HepG2 (cell line): ENCODE measurements around the gene ZCWPW2. TPM values are rescaled to one million over a fixed set of nuclear protein-coding genes. Genes with fewer than 3 reads are reported as not detected.

ENCODE experiments used
- ATAC-seq: fragments of 200-7000 bp; cut with Tn5 transposase; 3 replicates; pipeline ENCODE4 v1.9.1; 2020; ENCODE audit warnings: mild to moderate bottlenecking, moderate library complexity
- BruUV-seq: library from RNA; stranded (reverse); fragments of 400-500 nt; replicated peaks from 2 replicates; lab custom pipeline; 2021; lab: Mats Ljungman, UMichigan
- CTCF ChIA-PET: fragments of 300-600 bp; formaldehyde crosslinking; extraction: SDS; loops from one replicate; lab custom pipeline; 2021; ENCODE audit warnings: low total read pairs, inconsistent platforms, low intra/inter-chr PET ratio; lab: Yijun Ruan, JAX
- POLR2A ChIA-PET: fragments of 350-600 bp; sonication (Branson Sonifier 250); formaldehyde crosslinking; loops from one replicate; lab custom pipeline; 2020; ENCODE audit warnings: antibody characterized with exemption, inconsistent platforms; lab: Yijun Ruan, JAX
- DNase-seq: peaks from one replicate; pipeline ENCODE4 v3.0.0-alpha.2; 2015; ENCODE audit warnings: low spot score
- FAIRE-seq: peaks from 3 replicates; lab custom pipeline; 2011; peaks lifted over from hg19 to GRCh38; lab: Jason Lieb, UNC
- H2AFZ ChIP-seq: one replicate; pipeline ENCODE4 v1.6.1; 2011; ENCODE audit warnings: low read length, inconsistent platforms
- H3K27ac ChIP-seq: fragments of 300-600 bp; 3 replicates; pipeline ENCODE4 v1.8.0; 2011; ENCODE audit warnings: mixed run types, mild to moderate bottlenecking, mixed read lengths, low read length, inconsistent platforms; ENCODE audit not compliant: insufficient read depth; ENCODE audit errors: extremely low read length
- H3K27me3 ChIP-seq, 2 experiments: fragments of 200-600 bp in 1 of 2; 2 replicates in 1 of 2; 3 replicates in 1 of 2; pipeline versions ENCODE4 v1.6.0 to v1.8.0; 2011; ENCODE audit warnings: low read length in 2 of 2, mild to moderate bottlenecking in 2 of 2, moderate library complexity in 2 of 2, inconsistent platforms in 1 of 2; ENCODE audit not compliant: insufficient read depth in 2 of 2, control insufficient read depth in 1 of 2
- H3K36me3 ChIP-seq, 2 experiments: fragments of 200-600 bp in 1 of 2; replicated peaks in 1 of 2; 2 replicates in 1 of 2; 3 replicates in 1 of 2; pipeline versions ENCODE4 v1.5.1 to v1.8.0; 2011; ENCODE audit warnings: low read length in 2 of 2, inconsistent platforms in 1 of 2; ENCODE audit not compliant: insufficient read depth in 2 of 2, control insufficient read depth in 1 of 2
- H3K4me1 ChIP-seq: 2 replicates; pipeline ENCODE4 v1.5.1; 2012; ENCODE audit warnings: low read length, inconsistent platforms; ENCODE audit not compliant: insufficient read depth
- H3K4me2 ChIP-seq: 2 replicates; pipeline ENCODE4 v1.6.0; 2011; ENCODE audit warnings: low read depth, low read length, inconsistent platforms
- H3K4me3 ChIP-seq, 3 experiments: fragments of 200-600 bp in 1 of 3; sonication (generic), shearing (Covaris generic) in 1 of 3; replicated peaks in 1 of 3; 2 replicates each; pipeline ENCODE4 v1.5.1; 2011 to 2016; ENCODE audit warnings: low read length in 3 of 3, inconsistent platforms in 2 of 3, low read depth in 2 of 3, mild to moderate bottlenecking in 2 of 3, control low read depth in 1 of 3, mixed read lengths in 1 of 3; ENCODE audit not compliant: insufficient read depth in 1 of 3
- H3K79me2 ChIP-seq: one replicate; pipeline ENCODE4 v1.6.1; 2011; ENCODE audit warnings: low read length, inconsistent platforms; ENCODE audit not compliant: insufficient read depth
- H3K9ac ChIP-seq: 2 replicates; pipeline ENCODE4 v1.6.0; 2011; ENCODE audit warnings: mild to moderate bottlenecking, low read depth, low read length, inconsistent platforms; ENCODE audit not compliant: insufficient read depth
- H3K9me3 ChIP-seq: 2 replicates; pipeline ENCODE4 v1.5.1; 2012; ENCODE audit warnings: mild to moderate bottlenecking, low read length
- H4K20me1 ChIP-seq: 2 replicates; pipeline ENCODE4 v1.6.0; 2011; ENCODE audit warnings: inconsistent platforms, mild to moderate bottlenecking, low read length, moderate library complexity; ENCODE audit not compliant: insufficient read depth
- GTF3A ChIP-seq: sonication (generic); formaldehyde crosslinking; conservative IDR thresholded peaks from 2 replicates; pipeline ENCODE4 v1.4.0; 2020; ENCODE audit warnings: mild to moderate bottlenecking, missing genetic modification reagents
- HDAC6 ChIP-seq: fragments of 200-600 bp; sonication (generic); IDR thresholded peaks from 2 replicates; pipeline ENCODE4 v1.7.0; 2017; ENCODE audit warnings: mild to moderate bottlenecking, antibody characterized with exemption, low read length, low read depth
- NBN ChIP-seq: fragments of 450-650 bp; conservative IDR thresholded peaks from 2 replicates; pipeline ENCODE4 v1.6.1; 2017
- SMC3 ChIP-seq: IDR thresholded peaks from 2 replicates; pipeline ENCODE4 v1.6.1; 2011; ENCODE audit warnings: low read length, improper control_type of control experiment
- SPEN ChIP-seq: sonication (generic); formaldehyde crosslinking; IDR thresholded peaks from 2 replicates; pipeline ENCODE4 v1.5.1; 2020; ENCODE audit warnings: low read depth, mild to moderate bottlenecking, missing genetic modification reagents
- TMF1 ChIP-seq: sonication (generic); formaldehyde crosslinking; IDR thresholded peaks from 2 replicates; pipeline ENCODE4 v1.8.1; 2022; ENCODE audit warnings: low read depth, missing genetic modification reagents
- ZNF563 ChIP-seq: sonication (generic); formaldehyde crosslinking; IDR thresholded peaks from 2 replicates; pipeline ENCODE4 v1.8.0; 2022; ENCODE audit warnings: mild to moderate bottlenecking, moderate library complexity, missing genetic modification reagents
- in situ Hi-C: cut with HindIII; loops from 2 replicates; pipeline ENCODE4 v1.10.0; 2017; ENCODE audit warnings: low pct_unique_long_range_greater_than_20kb; ENCODE audit not compliant: extremely low pct_ligation_motif_present
- intact Hi-C: fragments of 100-400 bp; cut with micrococcal nuclease; formaldehyde crosslinking; loops from one replicate; pipeline ENCODE4 v1.10.0; 2022; ENCODE audit not compliant: unreplicated experiment
- polyA plus RNA-seq, 8 experiments: library from polyadenylated mRNA; depleted of rRNA in 3 of 8; stranded (reverse) in 7 of 8; unstranded in 1 of 8; fragments of >200 nt; fragmentation: Illumina TruSeq in 4 of 8; extraction: Trizol in 4 of 8; gene quantifications; 2 replicates each; pipeline versions ENCODE4 v1.2.1 to v1.2.3, GENCODE V29; 2011 to 2016; ENCODE audit warnings: low read depth in 4 of 8, missing spikeins in 1 of 8, mixed read lengths in 1 of 8; ENCODE audit not compliant: insufficient read depth in 1 of 8
- total RNA-seq, 5 experiments: library from RNA; depleted of rRNA; stranded (reverse); fragments of >200 nt; fragmentation: Illumina TruSeq; extraction: Trizol; gene quantifications; 2 replicates each; pipeline ENCODE4 v1.2.3, GENCODE V29; 2016; ENCODE audit warnings: low read depth in 1 of 5
- TF ChIP-seq, protein P1 (sequence below): sonication (generic); formaldehyde crosslinking; IDR thresholded peaks from 2 replicates; pipeline ENCODE4 v1.4.0; 2020; ENCODE audit warnings: missing genetic modification reagents, borderline replicate concordance
- TF ChIP-seq, protein P2 (sequence below): sonication (generic); formaldehyde crosslinking; IDR thresholded peaks from 2 replicates; pipeline ENCODE4 v1.5.0; 2020; ENCODE audit warnings: missing genetic modification reagents, mild to moderate bottlenecking, borderline replicate concordance
- TF ChIP-seq, protein P3 (sequence below): sonication (generic); formaldehyde crosslinking; IDR thresholded peaks from 2 replicates; pipeline ENCODE4 v1.5.0; 2020; ENCODE audit warnings: mild to moderate bottlenecking, missing genetic modification reagents

Gene ZCWPW2
- total and polyA plus RNA-seq, 2 of the 13 experiments (the other 11 are each of a cell fraction or from before 2014, with no cell fraction given) = 0.17 to 0.53 TPM

DNA sequence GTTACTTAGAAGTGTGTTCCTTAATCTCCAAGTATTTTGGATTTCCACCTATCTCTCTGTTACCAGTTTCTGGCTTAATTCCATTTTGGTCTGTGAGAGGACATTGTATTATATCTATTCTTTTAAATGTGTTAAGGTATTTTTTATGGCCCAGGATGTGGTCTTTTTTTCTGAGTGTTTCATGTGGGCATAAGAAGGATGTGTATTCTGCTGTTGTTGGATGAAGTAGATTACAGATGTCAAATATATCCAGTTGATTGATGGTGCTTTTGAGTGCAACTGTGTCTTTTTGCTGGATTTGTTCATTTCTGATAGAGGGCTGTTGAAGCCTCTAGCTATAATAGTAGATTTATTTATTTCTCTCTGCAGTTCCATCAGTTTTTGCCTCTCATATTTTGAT lies 136.6 kb downstream of the ZCWPW2 start (continued):
- TF ChIP-seq, protein P1, sequence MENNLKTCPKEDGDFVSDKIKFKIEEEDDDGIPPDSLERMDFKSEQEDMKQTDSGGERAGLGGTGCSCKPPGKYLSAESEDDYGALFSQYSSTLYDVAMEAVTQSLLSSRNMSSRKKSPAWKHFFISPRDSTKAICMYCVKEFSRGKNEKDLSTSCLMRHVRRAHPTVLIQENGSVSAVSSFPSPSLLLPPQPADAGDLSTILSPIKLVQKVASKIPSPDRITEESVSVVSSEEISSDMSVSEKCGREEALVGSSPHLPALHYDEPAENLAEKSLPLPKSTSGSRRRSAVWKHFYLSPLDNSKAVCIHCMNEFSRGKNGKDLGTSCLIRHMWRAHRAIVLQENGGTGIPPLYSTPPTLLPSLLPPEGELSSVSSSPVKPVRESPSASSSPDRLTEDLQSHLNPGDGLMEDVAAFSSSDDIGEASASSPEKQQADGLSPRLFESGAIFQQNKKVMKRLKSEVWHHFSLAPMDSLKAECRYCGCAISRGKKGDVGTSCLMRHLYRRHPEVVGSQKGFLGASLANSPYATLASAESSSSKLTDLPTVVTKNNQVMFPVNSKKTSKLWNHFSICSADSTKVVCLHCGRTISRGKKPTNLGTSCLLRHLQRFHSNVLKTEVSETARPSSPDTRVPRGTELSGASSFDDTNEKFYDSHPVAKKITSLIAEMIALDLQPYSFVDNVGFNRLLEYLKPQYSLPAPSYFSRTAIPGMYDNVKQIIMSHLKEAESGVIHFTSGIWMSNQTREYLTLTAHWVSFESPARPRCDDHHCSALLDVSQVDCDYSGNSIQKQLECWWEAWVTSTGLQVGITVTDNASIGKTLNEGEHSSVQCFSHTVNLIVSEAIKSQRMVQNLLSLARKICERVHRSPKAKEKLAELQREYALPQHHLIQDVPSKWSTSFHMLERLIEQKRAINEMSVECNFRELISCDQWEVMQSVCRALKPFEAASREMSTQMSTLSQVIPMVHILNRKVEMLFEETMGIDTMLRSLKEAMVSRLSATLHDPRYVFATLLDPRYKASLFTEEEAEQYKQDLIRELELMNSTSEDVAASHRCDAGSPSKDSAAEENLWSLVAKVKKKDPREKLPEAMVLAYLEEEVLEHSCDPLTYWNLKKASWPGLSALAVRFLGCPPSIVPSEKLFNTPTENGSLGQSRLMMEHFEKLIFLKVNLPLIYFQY = no peak
- TF ChIP-seq SMC3 (no peak), GTF3A (CRISPR knock-in tag) (no peak)

DNA sequence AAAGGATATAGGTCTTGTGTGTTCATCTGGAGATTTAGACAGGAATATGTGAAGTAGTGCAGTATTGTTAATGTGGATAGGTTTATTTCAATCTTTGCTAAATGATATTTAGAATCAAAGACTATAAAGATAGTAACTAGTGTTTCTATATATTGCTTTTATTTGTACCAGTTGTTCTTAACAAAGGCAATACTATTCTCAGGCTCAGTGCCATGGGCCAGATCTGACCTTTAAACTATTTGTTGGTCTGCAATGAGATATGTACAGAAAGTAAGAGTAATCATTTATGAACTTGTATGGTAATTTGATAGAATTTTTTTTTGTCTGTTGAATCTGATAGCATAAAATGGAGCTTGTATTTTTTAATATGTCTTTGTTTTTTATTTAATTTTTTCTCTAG lies 146.8 kb downstream of the ZCWPW2 start:
- in situ Hi-C loops (no loop called here), intact Hi-C loops (no loop called here)
- TF ChIP-seq, protein P2, sequence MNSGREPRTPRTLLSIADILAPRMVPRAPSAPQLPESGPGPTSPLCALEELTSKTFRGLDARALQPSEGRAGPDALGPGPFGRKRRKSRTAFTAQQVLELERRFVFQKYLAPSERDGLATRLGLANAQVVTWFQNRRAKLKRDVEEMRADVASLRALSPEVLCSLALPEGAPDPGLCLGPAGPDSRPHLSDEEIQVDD (CRISPR knock-in tag) = no peak
- TF ChIP-seq ZNF563 = no peak
- no peak for TF ChIP-seq TMF1 (CRISPR knock-in tag)
- TF ChIP-seq SPEN (CRISPR knock-in tag) = no peak
- TF ChIP-seq, protein P3, sequence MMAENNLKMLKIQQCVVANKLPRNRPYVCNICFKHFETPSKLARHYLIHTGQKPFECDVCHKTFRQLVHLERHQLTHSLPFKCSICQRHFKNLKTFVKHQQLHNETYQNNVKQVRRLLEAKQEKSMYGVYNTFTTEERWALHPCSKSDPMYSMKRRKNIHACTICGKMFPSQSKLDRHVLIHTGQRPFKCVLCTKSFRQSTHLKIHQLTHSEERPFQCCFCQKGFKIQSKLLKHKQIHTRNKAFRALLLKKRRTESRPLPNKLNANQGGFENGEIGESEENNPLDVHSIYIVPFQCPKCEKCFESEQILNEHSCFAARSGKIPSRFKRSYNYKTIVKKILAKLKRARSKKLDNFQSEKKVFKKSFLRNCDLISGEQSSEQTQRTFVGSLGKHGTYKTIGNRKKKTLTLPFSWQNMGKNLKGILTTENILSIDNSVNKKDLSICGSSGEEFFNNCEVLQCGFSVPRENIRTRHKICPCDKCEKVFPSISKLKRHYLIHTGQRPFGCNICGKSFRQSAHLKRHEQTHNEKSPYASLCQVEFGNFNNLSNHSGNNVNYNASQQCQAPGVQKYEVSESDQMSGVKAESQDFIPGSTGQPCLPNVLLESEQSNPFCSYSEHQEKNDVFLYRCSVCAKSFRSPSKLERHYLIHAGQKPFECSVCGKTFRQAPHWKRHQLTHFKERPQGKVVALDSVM = no peak
- no peak for TF ChIP-seq NBN
- TF ChIP-seq HDAC6 = no peak
- ATAC-seq (no peak), FAIRE-seq (no peak), DNase-seq (no peak)
- H3K36me3 ChIP-seq = no peaks in the 10 kb centered on the region
- no peaks in the 10 kb centered on the region for H3K9me3 ChIP-seq
- no peaks in the 10 kb centered on the region for H3K79me2 ChIP-seq
- H3K4me1 ChIP-seq = no peaks in the 10 kb centered on the region
- no peak overlapping the region for H2AFZ ChIP-seq
- BruUV-seq = no TSS peak
- no peak overlapping the region for H3K27ac ChIP-seq
- CTCF ChIA-PET = no interaction called here
- H3K4me3 ChIP-seq = no peak overlapping the region
- POLR2A ChIA-PET = no interaction called here
- H3K9ac ChIP-seq = no peak overlapping the region
- H4K20me1 ChIP-seq = no peaks in the 10 kb centered on the region
- H3K27me3 ChIP-seq = no peaks in the 10 kb centered on the region
- H3K4me2 ChIP-seq = no peak overlapping the region
